Osteoblast (primary cell): ENCODE results near the gene SORCS2. TPM values are rescaled to one million over a fixed set of nuclear protein-coding genes. Genes with fewer than 3 reads are reported as not detected.

ENCODE experiments used
- DNase-seq: peaks from one replicate; pipeline ENCODE4 v3.0.0; 2011; ENCODE audit warnings: low spot score, mixed read lengths; ENCODE audit not compliant: insufficient read length; ENCODE audit errors: missing footprints
- H2AFZ ChIP-seq: 2 replicates; pipeline ENCODE4 v1.6.0; 2011; ENCODE audit warnings: mild to moderate bottlenecking, low read length
- H3K27ac ChIP-seq: 2 replicates; pipeline ENCODE4 v1.5.1; 2011; ENCODE audit warnings: mild to moderate bottlenecking, low read depth, low read length, moderate library complexity
- H3K27me3 ChIP-seq: 2 replicates; pipeline ENCODE4 v1.6.0; 2012; ENCODE audit warnings: mild to moderate bottlenecking, control low read depth, inconsistent platforms, low read length, moderate library complexity; ENCODE audit not compliant: insufficient read depth
- H3K36me3 ChIP-seq: 2 replicates; pipeline ENCODE4 v1.5.1; 2011; ENCODE audit warnings: mild to moderate bottlenecking, low read length, control low read depth, moderate library complexity; ENCODE audit not compliant: insufficient read depth
- H3K4me1 ChIP-seq: 2 replicates; pipeline ENCODE4 v1.5.1; 2011; ENCODE audit warnings: mild to moderate bottlenecking, low read length, control low read depth, moderate library complexity; ENCODE audit not compliant: insufficient read depth
- H3K4me2 ChIP-seq: 2 replicates; pipeline ENCODE4 v1.6.0; 2011; ENCODE audit warnings: mild to moderate bottlenecking, low read length; ENCODE audit not compliant: insufficient read depth
- H3K4me3 ChIP-seq: fragments of 200-600 bp; sonication (generic); 3 replicates; pipeline ENCODE4 v1.5.1; 2012; ENCODE audit warnings: mild to moderate bottlenecking, low read length, inconsistent platforms; ENCODE audit not compliant: insufficient read depth
- H3K79me2 ChIP-seq: 2 replicates; pipeline ENCODE4 v1.6.0; 2012; ENCODE audit warnings: mild to moderate bottlenecking, low read length, control low read depth, inconsistent platforms; ENCODE audit not compliant: insufficient read depth
- H3K9me3 ChIP-seq: 2 replicates; pipeline ENCODE4 v1.5.1; 2011; ENCODE audit warnings: low read depth, low read length, control low read depth
- H4K20me1 ChIP-seq: 2 replicates; pipeline ENCODE4 v1.6.0; 2012; ENCODE audit warnings: mild to moderate bottlenecking, low read length, control low read depth; ENCODE audit not compliant: insufficient read depth
- CTCF ChIP-seq: IDR thresholded peaks from 2 replicates; pipeline ENCODE4 v1.5.1; 2011; ENCODE audit warnings: mild to moderate bottlenecking, low read depth, low read length, moderate library complexity; ENCODE audit errors: extremely low read depth
- total RNA-seq: library from RNA; depleted of rRNA; stranded (reverse); fragments of >200 nt; gene quantifications from 2 replicates; pipeline ENCODE4 v1.2.3, GENCODE V29; 2012

SORCS2 gene
- total RNA-seq, 1 donor: 9.0 TPM

GRCh38 chr4:7180938-7181337, 11.4 kb upstream of the SORCS2 start:
- Histone ChIP-seq H3K4me3 (no peak overlapping the region), H3K79me2 (no peaks in the 10 kb centered on the region), H3K4me2 (no peak overlapping the region), H3K36me3 (no peaks in the 10 kb centered on the region), H4K20me1 (no peaks in the 10 kb centered on the region), H3K27ac (no peak overlapping the region), H3K27me3 (no peaks in the 10 kb centered on the region), H3K9me3 (peaks cover 5% of the 10 kb centered on the region), H3K4me1 (no peaks in the 10 kb centered on the region), H2AFZ (no peak overlapping the region)
- TF ChIP-seq CTCF: no peak
- DNase-seq: peak; percentile 45

- no peak overlapping the region for H3K4me3 ChIP-seq
- no peaks in the 10 kb centered on the region for H3K4me1 ChIP-seq
Observed at GRCh38 chr4:7182616-7183015, 9.7 kb upstream of the SORCS2 start.

GRCh38 chr4:7183161-7183560, 9.2 kb upstream of the SORCS2 start:
- peak; percentile 85 for DNase-seq
- Histone ChIP-seq H3K27ac (no peak overlapping the region), H3K79me2 (no peaks in the 10 kb centered on the region), H2AFZ (no peak overlapping the region), H3K36me3 (no peaks in the 10 kb centered on the region), H3K9me3 (peaks cover 5% of the 10 kb centered on the region), H3K4me2 (no peak overlapping the region), H3K4me1 (no peaks in the 10 kb centered on the region), H4K20me1 (no peaks in the 10 kb centered on the region), H3K27me3 (peaks cover 8% of the 10 kb centered on the region), H3K4me3 (no peak overlapping the region)
- no peak for TF ChIP-seq CTCF

More at GRCh38 chr4:7182616-7183015, 9.7 kb upstream of the SORCS2 start:
- Histone ChIP-seq H2AFZ (no peak overlapping the region), H3K27me3 (peaks cover 3% of the 10 kb centered on the region), H3K4me2 (no peak overlapping the region), H4K20me1 (no peaks in the 10 kb centered on the region), H3K79me2 (no peaks in the 10 kb centered on the region), H3K9me3 (peaks cover 5% of the 10 kb centered on the region), H3K36me3 (no peaks in the 10 kb centered on the region), H3K27ac (no peak overlapping the region)
- DNase-seq: peak; percentile 69
- TF ChIP-seq CTCF: no peak

- Histone ChIP-seq H3K9me3 (peaks cover 5% of the 10 kb centered on the region), H3K27me3 (peaks cover 16% of the 10 kb centered on the region), H3K4me2 (no peak overlapping the region), H3K27ac (no peak overlapping the region), H4K20me1 (no peaks in the 10 kb centered on the region), H2AFZ (no peak overlapping the region), H3K4me1 (no peaks in the 10 kb centered on the region), H3K36me3 (no peaks in the 10 kb centered on the region), H3K4me3 (no peak overlapping the region), H3K79me2 (no peaks in the 10 kb centered on the region)
- peak; percentile 58 for DNase-seq
- TF ChIP-seq CTCF: no peak
Observed at GRCh38 chr4:7183780-7184460, 8.4 kb upstream of the SORCS2 start.
